UCSD-AML1 (cell line): ENCODE measurements around the gene KCNH6.

Source experiments
- DNase-seq: peaks from one replicate; lab custom pipeline; 2025; ENCODE audit not compliant: unreplicated experiment; lab: John Stamatoyannopoulos, UW

KCNH6 gene

DNA sequence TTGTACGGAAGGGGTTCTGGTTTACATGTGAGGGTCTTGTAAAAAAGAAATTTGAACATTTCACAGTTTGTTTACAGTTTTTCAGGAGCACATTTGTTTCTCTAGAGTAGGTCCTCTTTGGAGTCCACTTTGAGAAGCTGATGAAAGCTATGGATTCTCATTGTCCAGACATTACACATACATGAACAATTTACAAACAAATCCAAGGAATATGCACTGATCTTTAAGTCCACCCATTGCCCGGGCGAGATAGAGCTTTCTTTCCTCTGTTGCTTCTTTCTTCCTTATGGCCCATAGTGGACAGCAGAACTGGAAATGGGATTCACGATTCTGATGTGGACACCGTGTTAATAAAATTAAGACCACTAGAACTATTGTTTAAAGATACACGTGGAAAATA, 29.1 kb downstream of the KCNH6 start:
- DNase-seq, result no peak

DNA sequence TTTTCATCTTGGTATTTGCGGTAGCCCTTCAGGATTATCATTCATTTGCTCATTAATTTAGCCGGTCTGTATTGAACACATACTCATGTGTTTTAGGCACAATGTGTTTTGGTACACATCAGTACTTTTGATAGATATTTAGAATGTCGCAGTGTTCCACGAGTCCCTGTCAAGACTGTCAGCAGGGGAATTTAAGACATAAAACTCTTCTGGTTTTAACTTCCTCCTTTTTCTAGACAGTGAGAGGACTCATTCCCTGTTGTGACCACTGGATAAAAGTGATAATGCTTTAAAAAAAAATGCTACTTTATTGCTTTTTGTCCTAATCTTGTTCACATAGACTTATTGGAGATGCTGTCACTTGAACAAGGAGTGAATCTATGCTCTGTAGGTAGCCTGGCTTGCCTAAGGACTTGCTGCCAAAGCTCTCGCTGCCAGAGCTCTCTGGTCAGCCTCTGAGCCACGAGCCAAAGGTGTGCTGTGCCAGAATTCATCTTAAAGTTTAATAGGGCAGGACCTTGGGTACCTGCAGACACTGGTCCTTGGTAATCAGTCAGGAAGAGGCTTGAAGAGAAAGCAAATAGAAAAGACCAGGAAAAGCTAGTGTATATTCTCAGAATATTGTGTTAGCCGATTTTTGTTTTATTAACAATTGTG, 32.5 kb downstream of the KCNH6 start:
- no peak for DNase-seq

DNA sequence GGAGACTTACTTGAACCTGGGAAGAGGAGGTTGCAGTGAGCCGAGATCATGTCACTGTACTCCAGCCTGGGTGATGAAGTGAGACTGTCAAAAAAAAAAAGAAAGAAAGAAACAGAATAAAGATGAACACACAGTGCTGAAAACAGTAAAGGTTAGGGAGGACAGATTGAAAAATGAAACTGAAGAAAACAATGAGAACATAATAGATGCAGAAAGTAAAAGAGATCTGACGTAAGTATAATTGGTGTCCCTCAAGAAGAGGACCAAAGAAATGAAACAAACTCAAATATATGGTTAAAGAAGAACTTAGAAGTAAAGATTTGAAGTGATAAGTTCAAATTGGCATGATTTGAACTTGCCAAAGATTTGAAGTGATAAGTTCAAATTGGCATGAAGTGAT, 34.3 kb downstream of the KCNH6 start:
- no peak for DNase-seq

DNA sequence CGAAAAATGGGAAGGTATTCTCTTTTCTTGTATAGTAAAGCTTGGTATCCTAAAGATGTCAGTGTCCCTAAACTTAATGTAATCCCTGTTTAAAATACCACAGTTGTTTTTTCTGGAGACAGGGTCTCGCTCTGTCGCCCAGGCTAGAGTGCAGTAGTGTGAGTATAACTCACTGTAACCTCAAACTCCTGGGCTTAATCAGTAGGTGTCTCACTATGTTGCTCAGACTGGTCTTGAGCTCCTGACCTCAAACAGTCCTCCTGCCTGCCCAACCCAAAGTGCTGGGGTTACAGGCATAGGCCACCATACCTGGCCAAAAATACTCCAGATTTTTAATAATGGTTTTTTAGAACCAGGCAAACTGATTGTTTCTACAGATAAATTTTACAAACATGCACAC, 35.3 kb downstream of the KCNH6 start:
- DNase-seq, result no peak

DNA sequence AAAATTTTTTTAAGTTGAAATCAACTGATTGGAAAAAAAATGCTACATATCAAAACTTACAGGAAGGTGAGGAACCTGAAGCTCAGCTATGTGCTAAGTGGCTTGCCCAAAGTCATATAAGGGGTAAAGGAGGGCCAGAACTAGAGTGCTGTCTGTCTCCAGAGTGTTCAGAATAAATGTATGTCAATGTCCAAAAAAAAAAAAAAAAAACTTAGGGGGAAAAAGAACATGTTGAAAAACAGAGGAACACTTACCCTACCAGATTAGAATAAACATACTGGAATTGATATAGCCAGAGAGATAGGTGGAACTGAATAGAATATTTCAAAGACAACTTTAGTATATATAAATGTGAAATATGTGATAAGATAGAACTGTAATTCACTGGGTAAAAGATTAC, 38.7 kb downstream of the KCNH6 start:
- DNase-seq, result no peak

DNA sequence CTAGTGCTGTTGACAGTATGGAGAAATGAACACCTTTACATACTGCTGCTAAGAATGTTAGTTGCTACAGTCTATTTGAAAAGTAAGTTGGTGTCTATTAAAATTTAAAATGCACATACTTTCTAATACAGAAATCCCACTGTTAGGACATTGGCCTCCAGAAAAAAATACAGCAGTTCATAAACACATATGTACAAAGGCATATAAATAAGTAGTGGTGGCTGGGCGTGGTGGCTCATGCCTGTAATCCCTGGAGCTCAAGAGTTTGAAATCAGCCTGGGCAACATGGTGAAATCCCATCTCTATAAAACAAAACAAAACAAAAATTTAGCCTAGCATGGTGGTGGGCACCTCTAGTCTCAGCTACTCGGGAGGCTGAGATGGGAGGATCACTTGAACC, 40.2 kb downstream of the KCNH6 start:
- DNase-seq, result no peak

DNA sequence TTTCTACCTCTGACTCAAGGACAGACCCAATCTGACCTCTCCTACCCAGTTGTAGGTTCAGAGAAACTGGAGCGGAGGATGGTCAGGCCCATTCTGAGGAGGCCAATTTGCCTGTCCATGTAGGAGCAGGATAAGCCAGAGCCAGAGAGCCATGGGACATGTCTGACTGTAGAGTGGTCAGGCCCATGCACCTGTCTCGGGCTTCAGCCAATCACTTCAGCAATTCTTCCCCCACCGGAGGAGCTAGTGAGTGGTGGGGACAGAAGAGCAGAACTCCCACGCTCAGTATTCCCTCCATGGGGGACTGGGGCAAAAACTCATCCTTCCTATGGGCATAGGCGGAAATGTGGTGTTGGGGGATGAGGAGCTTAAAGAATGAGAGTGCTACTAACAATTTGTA, 41.4 kb downstream of the KCNH6 start:
- no peak for DNase-seq

DNA sequence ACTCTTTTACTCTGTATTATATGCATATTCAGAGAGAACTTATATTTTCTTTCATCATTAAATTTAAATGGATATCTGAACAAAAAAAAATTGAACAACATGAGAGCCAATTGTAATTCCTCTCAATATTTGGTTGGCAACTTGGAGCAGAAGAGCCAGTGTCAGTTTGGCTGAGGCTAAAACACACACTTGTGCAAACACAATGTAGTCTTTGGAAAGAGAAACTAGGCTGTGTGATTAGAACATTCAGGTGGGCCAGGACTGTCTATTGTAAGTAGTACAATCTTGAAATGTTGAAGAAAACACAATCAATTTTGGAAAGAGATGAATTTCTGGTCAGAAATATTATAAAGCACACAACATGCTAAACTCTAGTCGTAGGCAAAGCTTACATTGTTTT, 44.1 kb downstream of the KCNH6 start:
- DNase-seq, result no peak

DNA sequence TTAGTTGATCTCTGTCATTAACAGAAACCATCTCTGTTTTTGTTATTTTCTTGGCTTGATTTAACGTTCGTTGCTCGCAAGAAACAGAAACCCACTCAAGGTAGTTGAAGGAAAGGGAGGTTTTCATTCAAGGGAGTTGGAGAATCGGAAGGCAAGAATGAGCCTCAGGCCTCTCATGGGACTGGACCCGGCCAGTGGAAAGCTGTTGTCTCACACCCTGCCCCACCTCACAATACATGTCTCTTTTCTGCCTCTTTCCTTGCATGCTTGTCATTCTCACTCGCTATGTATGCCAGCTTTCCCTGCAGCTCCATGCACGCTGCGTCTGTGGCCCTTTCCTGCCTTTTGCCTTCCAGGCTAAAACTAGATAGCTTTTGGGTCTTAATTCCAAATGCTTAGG, 45.4 kb downstream of the KCNH6 start:
- DNase-seq, result no peak

DNA sequence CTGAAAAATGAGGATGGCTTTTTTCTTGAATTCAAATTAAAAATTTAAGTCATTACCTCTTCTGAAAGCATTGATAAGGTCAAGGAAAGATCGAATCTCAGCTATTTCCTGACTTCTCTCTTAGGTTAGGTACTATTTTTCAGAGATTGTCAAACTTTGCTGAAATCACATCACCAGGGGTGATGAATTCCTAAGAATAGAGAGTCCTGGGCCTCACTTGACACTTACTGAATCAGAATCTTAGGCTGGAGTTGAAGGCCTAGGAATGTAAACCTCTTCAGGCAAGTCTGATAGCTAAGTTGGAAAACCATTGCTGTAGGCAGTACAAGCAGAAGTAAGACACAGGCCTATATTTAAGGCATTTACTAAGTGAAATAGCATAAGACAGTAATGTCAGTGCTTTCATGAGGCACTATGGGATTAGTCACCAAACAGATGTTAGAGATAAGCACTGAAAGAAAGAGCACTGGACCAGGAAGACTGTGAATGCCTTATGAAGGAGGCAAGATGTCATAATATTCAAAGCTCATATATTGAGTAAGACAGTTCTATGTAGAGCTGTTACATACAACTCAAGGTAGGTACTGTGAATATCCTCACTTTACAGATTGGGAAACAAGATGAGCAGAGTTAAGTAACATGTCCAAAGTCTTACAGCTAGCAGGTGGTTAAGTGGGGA, 48.6 kb downstream of the KCNH6 start:
- no peak for DNase-seq

DNA sequence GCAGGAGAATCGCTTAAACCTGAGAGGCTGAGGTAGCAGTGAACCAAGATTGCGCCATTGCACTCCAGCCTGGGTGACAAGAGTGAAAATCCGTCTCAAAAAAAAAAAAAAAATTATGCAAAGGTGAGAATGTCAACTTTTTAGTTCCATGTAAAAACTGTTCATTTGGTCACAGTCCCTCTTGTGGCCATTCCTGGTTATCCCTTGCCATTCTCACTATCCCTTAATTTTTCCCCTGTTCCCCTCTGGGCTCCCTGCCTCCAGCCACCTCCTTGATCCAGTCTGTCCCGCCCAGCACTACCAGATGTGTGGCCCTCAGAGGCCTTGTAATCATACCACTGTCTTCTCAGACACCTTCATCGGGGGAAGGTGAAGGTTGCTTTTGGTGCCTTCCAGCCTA, 50.5 kb downstream of the KCNH6 start:
- DNase-seq, result no peak

DNA sequence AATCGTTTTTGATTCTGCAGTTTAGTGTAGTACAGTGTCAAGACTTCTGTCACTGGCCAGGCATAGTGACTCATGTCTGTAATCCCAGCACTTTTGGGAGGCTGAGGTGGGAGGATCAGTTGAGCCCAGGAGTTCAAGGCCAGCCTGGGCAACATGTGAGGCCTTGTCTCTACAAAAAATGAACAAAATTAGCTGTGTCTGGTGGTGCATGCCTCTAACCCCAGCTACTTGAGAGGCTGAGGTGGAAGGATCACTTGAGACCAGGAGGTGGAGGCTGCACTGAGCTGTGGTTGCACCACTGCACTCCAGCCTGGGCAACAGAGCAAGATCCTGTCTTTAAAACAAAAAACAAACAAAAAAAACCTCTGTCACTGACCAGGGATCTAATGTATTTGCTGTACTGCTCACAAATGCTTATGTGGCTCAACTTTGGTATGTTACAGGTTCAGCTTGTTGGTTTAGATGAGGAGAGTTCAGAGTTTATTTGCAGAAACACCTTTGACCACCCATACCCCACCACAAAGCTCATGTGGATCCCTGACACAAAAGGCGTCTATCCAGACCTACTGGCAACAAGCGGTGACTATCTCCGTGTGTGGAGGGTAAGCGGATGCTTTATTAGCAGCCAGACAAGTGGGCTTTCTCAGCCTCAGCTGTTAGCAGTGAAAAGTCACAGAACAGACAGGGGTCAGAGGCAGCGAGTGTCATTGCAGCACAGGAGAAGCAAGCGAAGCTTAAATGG, 55.0 kb downstream of the KCNH6 start:
- DNase-seq, result no peak

DNA sequence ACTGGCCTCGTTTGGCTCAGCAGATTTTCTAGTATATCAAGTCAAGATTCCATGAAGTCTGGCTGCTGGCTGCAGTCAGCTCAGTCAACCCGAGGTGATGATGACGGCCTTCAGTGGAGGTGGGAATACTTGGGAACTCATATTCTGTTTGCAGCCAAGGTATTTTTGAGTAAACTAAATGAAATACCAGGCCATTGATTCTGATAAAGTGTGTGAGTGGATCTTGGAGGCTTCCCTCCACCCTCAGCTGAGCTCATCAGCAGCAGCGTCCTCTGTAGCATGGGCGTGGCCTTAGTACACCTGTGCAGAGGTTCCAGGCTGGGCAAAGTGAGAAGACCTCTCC, 55.6 kb downstream of the KCNH6 start:
- no peak for DNase-seq

DNA sequence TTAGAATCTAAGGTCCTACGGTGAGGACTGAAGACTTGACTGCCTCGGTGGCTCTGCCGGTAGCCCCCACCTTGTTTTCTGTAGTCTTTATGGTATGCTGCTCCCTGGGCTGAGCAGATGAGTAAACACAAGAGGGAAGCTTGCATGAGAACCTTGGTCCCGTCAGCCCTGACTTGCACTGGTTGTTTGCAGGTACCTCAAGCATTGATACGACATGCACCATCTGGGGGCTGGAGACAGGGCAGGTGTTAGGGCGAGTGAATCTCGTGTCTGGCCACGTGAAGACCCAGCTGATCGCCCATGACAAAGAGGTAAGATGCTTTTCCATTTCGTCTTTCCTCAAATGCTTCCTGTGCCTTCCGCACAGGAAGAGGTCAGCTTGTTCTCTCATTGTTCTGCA, 56.5 kb downstream of the KCNH6 start:
- DNase-seq, result no peak

DNA sequence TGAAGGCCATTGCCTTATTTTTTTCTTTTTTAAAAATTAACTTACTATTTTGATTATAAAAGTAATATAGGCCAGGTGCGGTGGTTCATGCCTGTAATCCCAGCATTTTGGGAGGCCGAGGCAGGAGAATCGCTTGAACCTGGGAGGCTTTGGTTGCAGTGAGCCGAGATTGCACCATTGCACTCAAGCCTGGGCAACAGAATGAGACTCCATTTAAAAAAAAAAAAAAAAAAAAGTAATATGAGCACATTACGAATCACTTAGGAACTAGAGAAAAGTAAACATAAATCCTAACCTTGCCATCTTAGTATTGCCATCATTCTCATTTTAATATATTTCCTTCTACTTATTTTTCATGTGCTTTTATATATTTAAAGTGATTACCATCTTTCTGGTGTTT, 64.6 kb downstream of the KCNH6 start:
- no peak for DNase-seq

DNA sequence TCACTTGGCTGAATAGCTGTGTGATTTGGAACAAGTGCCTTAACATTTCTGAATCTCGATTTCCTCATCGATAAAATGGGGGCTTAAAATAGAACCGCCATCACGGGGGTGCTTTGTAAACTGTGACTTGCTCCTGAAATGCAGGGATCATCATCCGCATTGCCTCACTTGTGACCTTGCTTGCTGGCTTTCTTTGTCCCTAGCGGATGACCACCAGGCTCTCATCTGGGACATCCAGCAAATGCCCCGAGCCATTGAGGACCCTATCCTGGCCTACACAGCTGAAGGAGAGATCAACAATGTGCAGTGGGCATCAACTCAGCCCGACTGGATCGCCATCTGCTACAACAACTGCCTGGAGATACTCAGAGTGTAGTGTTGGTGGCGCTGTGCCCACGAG, 65.6 kb downstream of the KCNH6 start:
- no peak for DNase-seq

DNA sequence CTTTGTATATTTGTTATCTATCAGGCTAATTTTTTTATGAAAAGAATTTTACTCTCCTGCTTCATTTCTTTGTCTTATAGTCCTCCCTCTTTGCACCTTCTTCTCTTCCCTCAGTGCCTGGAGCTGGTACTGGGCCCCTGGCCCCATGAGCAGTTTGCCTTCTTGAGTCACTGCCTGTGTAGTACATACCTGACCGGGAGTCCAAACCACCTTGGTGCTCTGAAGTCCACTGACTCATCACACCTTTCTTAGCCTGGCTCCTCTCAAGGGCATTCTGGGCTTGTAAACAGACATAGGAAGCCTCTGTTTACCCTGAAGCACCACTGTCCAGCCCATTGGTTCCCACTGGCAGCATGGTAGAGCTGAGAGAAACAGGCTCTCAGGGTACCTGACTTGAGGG, 66.5 kb downstream of the KCNH6 start:
- DNase-seq, result no peak

DNA sequence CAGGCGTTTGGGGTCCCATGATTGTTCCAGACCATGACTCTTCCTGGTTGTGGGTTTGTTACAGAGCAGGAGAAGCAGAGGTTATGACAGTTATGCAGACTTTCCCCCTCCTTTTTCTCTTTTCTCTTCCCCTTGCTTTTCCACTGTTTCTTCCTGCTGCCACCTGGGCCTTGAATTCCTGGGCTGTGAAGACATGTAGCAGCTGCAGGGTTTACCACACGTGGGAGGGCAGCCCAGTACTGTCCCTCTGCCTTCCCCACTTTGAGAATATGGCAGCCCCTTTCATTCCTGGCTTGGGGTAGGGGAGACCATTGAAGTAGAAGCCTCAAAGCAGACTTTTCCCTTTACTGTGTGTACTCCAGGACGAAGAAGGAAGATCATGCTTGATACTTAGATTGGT, 69.6 kb downstream of the KCNH6 start:
- DNase-seq, result no peak

DNA sequence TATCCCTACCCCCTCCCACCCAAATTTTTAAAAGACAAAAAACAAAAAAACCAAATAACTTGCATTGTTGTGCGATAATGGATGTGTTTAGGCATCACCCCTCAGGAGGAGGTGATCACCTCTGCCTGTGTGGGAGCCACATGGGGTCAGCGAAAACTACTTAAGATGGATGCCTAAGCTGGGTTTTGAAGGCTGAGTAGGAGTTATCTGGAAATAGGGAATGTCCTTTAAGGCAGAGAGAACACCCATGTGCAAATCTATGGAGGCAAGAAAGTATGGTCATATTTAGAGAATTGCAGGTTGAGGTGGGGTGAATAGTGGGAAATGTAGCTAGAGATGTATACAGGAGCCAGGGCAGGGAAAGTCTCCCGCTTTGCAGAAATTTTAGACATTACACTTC, 72.0 kb downstream of the KCNH6 start:
- DNase-seq, result no peak
